Measurements from ENCODE around the gene TRPV5.

- TF ChIP-seq CTCF (IDR thresholded peaks at IDR 0.05) (no peak), POLR2A (IDR thresholded peaks at IDR 0.05) (no peak), POLR2AphosphoS5 (IDR thresholded peaks at IDR 0.05) (no peak)
Measured at GRCh38 chr7:142935941-142936565, 2.5 kb upstream of the TRPV5 start.
